ENCODE measurements around the gene CSNK1A1L.

Gene CSNK1A1L

DNA sequence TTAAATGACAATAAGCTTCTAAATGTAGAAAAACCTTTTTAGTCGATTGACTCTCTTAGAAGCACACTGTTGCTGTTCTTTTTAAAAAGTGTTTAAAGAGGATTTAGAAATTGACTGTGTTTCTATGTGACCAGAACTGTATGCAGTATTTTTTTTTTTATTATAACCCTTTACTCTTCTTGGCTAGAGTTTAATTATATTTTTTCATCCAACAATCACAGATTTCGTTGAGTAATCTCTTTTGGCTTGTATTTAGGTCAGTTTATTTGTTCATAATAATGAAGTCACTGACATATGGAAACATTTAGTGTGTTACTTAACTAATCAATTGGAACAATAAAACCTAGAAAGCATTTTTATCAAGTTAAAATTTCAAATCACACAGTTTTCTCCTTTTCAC is 19.9 kb downstream of the CSNK1A1L start:
- Histone ChIP-seq H3K27ac (ENCODE audit: low read depth, low read length) (no peak overlapping the region), H3K27me3 (ENCODE audit: control insufficient read depth, insufficient read depth, low read length) (no peaks in the 10 kb centered on the region), H3K9ac (ENCODE audit: low read depth, low read length) (no peak overlapping the region), H3K36me3 (ENCODE audit: control insufficient read depth, insufficient read depth, low read length) (no peaks in the 10 kb centered on the region), H3K4me1 (ENCODE audit: control insufficient read depth, insufficient read depth, low read length) (no peaks in the 10 kb centered on the region), H3K4me3 (ENCODE audit: low read depth, low read length) (no peak overlapping the region), H3K9me3 (ENCODE audit: control insufficient read depth, insufficient read depth, low read length) (no peaks in the 10 kb centered on the region)

DNA sequence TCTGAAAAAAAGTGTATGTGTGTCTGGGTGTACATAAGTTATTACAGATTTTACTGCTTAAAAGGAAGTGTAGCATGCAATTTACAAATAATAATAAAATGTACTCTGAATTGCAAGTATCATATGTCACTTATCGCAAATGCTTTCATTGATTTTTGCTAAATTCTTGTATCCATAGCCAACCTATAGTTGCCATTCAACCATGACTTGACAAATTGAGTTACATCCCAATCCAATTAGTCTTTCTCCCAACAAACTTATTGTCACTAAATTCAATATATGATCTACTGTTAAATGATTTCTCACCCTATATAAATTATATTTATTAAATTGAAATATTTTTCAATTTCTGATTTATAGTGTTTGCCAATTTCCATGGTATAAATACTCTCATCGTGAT is 28.6 kb downstream of the CSNK1A1L start:
- Histone ChIP-seq H3K27me3 (ENCODE audit: control insufficient read depth, insufficient read depth, low read length) (no peaks in the 10 kb centered on the region), H3K9me3 (ENCODE audit: control insufficient read depth, insufficient read depth, low read length) (no peaks in the 10 kb centered on the region), H3K36me3 (ENCODE audit: control insufficient read depth, insufficient read depth, low read length) (no peaks in the 10 kb centered on the region), H3K4me1 (ENCODE audit: control insufficient read depth, insufficient read depth, low read length) (no peaks in the 10 kb centered on the region), H3K27ac (ENCODE audit: low read depth, low read length) (no peak overlapping the region), H3K9ac (ENCODE audit: low read depth, low read length) (no peak overlapping the region), H3K4me3 (ENCODE audit: low read depth, low read length) (no peak overlapping the region)

DNA sequence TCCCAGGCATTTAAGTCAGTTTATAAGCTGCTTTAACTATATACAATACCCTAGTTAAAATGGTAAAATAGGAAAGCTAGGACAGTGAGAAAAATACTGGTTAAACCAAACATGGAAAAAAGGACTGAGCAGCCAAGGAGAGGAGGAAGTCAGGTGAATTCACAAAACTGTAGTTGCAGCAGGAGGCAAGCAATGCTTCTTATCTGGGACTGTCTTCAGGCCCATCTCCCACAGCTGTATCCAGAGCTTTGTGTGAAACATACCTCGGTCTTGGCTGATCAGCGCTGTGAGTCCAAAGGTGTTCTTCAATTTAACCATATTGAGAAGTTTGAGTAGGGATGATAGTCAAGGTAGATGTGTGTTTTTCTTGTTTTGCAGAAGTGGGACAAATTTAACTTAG is 30.3 kb downstream of the CSNK1A1L start:
- no peak overlapping the region for H3K27ac ChIP-seq (ENCODE audit: low read depth, low read length)
- H3K27me3 ChIP-seq (ENCODE audit: control insufficient read depth, insufficient read depth, low read length): no peaks in the 10 kb centered on the region
- no peak overlapping the region for H3K9ac ChIP-seq (ENCODE audit: low read depth, low read length)
- no peaks in the 10 kb centered on the region for H3K36me3 ChIP-seq (ENCODE audit: control insufficient read depth, insufficient read depth, low read length)
- H3K4me3 ChIP-seq (ENCODE audit: low read depth, low read length): no peak overlapping the region
- no peaks in the 10 kb centered on the region for H3K9me3 ChIP-seq (ENCODE audit: control insufficient read depth, insufficient read depth, low read length)
- no peaks in the 10 kb centered on the region for H3K4me1 ChIP-seq (ENCODE audit: control insufficient read depth, insufficient read depth, low read length)

- Histone ChIP-seq H3K27ac (ENCODE audit: low read depth, low read length) (no peak overlapping the region), H3K27me3 (ENCODE audit: control insufficient read depth, insufficient read depth, low read length) (no peaks in the 10 kb centered on the region), H3K36me3 (ENCODE audit: control insufficient read depth, insufficient read depth, low read length) (no peaks in the 10 kb centered on the region), H3K4me1 (ENCODE audit: control insufficient read depth, insufficient read depth, low read length) (no peaks in the 10 kb centered on the region), H3K4me3 (ENCODE audit: low read depth, low read length) (no peak overlapping the region), H3K9me3 (ENCODE audit: control insufficient read depth, insufficient read depth, low read length) (no peaks in the 10 kb centered on the region), H3K9ac (ENCODE audit: low read depth, low read length) (no peak overlapping the region)
These were observed 30.8 kb downstream of the CSNK1A1L start for GRCh38 chr13:37074703-37075102.

DNA sequence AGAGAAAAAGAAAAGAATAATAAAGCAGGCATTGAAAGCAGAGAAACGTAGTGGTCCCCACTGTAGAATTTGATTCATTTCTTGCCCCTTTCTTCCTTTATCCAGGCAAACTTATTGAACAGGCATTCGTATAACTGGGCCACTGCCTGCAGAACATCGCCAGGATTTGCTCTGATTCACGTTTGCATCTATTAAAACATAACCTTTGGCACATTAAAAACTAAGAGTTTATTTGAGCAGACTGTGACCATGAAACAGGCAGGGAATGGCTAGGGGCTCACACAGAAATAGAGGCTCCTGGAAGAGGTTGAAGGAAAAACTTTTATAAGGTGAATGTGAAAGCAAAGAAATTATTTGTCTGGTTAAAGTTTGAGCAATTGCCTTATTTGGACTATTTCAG is 33.4 kb downstream of the CSNK1A1L start:
- Histone ChIP-seq H3K27ac (ENCODE audit: low read depth, low read length) (no peak overlapping the region), H3K36me3 (ENCODE audit: control insufficient read depth, insufficient read depth, low read length) (no peaks in the 10 kb centered on the region), H3K4me3 (ENCODE audit: low read depth, low read length) (no peak overlapping the region), H3K4me1 (ENCODE audit: control insufficient read depth, insufficient read depth, low read length) (no peaks in the 10 kb centered on the region), H3K9me3 (ENCODE audit: control insufficient read depth, insufficient read depth, low read length) (no peaks in the 10 kb centered on the region), H3K27me3 (ENCODE audit: control insufficient read depth, insufficient read depth, low read length) (no peaks in the 10 kb centered on the region), H3K9ac (ENCODE audit: low read depth, low read length) (no peak overlapping the region)

DNA sequence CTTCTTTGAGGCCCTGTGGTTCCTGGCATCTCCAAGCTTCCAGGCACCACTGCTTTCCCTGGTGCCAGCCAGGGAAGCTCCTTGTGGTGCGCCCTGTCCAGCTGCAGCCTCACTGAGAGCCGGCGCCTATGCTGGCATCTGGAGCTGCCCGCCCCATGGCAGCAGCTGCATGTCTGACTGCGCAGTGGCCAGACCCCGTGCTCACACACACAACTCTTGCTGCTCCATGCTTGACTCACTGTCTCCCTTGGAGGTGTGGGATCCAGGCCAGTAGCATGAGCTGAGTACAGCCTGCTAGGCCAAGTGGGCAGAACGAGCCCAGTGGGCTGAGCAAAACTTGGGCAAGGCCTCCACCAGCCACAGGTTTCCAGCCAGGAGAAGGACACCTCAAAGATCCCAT is 34.5 kb downstream of the CSNK1A1L start:
- Histone ChIP-seq H3K4me3 (ENCODE audit: low read depth, low read length) (no peak overlapping the region), H3K9ac (ENCODE audit: low read depth, low read length) (no peak overlapping the region), H3K36me3 (ENCODE audit: control insufficient read depth, insufficient read depth, low read length) (no peaks in the 10 kb centered on the region), H3K27me3 (ENCODE audit: control insufficient read depth, insufficient read depth, low read length) (no peaks in the 10 kb centered on the region), H3K4me1 (ENCODE audit: control insufficient read depth, insufficient read depth, low read length) (peaks cover 6% of the 10 kb centered on the region), H3K9me3 (ENCODE audit: control insufficient read depth, insufficient read depth, low read length) (no peaks in the 10 kb centered on the region), H3K27ac (ENCODE audit: low read depth, low read length) (no peak overlapping the region)

DNA sequence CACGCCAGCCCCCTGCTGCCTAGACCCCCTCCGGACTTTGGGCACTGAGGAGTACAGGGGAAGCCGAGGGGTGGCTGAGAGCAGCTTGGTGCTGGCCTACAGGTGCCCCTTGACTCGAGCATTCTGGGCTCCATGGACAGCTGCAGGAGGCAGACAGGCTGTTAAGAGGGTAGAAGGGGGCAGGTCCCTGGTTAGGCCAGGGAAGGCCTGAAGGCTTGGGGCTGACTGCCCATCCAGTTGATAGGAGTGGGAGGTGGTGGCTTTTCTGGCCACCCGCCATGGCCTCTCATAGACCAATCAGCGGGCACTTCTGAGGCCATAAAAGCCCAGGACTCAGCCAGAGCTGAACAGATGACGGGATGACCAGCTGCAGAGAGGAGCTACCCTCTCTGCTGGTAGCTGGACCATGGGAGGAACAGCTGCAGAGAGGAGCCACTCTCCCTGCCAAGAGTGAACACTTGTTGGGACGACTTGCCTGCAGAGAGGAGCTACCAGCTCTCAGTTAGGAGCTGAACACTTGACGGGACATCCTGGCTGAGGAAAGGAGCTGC is 35.2 kb downstream of the CSNK1A1L start:
- H3K4me1 ChIP-seq (ENCODE audit: control insufficient read depth, insufficient read depth, low read length): peaks cover 10% of the 10 kb centered on the region
- H3K4me3 ChIP-seq (ENCODE audit: low read depth, low read length): no peak overlapping the region

DNA sequence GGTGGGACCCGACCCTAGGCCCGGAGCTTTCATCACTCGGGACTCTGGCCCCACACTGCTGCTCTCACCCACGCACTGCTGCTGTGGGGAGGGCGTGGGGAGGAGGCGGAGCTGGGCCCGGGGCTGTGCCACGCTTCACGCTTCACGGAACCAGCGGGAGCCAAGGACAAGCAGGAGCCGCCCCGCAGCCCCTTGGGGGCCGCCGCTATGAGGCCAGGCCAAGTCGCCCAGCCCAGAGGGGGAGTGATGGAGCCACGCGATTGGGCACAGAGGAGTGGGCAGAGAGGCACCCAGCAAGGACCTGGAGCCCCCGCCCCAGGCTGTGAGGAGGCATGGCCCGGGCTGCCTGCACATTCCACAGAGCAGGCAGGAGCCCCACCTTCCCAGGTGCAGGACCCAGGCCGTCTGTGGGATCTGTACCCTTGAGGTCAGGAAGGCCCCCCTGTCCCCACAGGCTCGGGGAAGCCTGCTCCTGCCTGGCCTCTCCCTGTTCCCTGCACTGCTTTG is 35.8 kb downstream of the CSNK1A1L start:
- H3K4me3 ChIP-seq (ENCODE audit: low read depth, low read length): no peak overlapping the region

More for the DNA sequence above, 35.2 kb downstream of the CSNK1A1L start:
- no peaks in the 10 kb centered on the region for H3K36me3 ChIP-seq (ENCODE audit: control insufficient read depth, insufficient read depth, low read length)
- no peaks in the 10 kb centered on the region for H3K27me3 ChIP-seq (ENCODE audit: control insufficient read depth, insufficient read depth, low read length)
- no peak overlapping the region for H3K27ac ChIP-seq (ENCODE audit: low read depth, low read length)
- H3K9me3 ChIP-seq (ENCODE audit: control insufficient read depth, insufficient read depth, low read length): no peaks in the 10 kb centered on the region
- H3K9ac ChIP-seq (ENCODE audit: low read depth, low read length): no peak overlapping the region

DNA sequence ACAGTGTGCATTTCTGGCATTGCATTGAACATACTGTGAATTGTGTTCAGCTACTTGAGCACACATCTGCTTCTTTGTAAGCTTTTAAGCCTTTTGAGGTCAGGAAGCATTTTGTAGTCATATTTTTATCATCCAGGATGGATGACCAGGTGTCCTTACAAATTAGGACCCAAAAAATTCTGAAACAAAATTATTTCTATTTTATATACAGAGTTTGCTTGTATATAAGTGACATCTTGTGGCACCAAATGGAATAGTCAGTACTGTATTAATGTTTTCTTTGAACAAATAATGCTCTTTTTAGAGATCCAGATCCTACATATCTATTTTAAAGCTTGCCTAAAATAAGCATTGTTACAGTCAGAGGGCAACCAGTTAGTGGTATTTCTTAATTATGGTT is 36.5 kb downstream of the CSNK1A1L start:
- Histone ChIP-seq H3K27ac (ENCODE audit: low read depth, low read length) (no peak overlapping the region), H3K36me3 (ENCODE audit: control insufficient read depth, insufficient read depth, low read length) (no peaks in the 10 kb centered on the region), H3K4me3 (ENCODE audit: low read depth, low read length) (no peak overlapping the region), H3K27me3 (ENCODE audit: control insufficient read depth, insufficient read depth, low read length) (no peaks in the 10 kb centered on the region), H3K9ac (ENCODE audit: low read depth, low read length) (no peak overlapping the region), H3K4me1 (ENCODE audit: control insufficient read depth, insufficient read depth, low read length) (peaks cover 10% of the 10 kb centered on the region), H3K9me3 (ENCODE audit: control insufficient read depth, insufficient read depth, low read length) (no peaks in the 10 kb centered on the region)

More for the DNA sequence above, 35.8 kb downstream of the CSNK1A1L start:
- Histone ChIP-seq H3K9me3 (ENCODE audit: control insufficient read depth, insufficient read depth, low read length) (no peaks in the 10 kb centered on the region), H3K9ac (ENCODE audit: low read depth, low read length) (no peak overlapping the region), H3K36me3 (ENCODE audit: control insufficient read depth, insufficient read depth, low read length) (no peaks in the 10 kb centered on the region), H3K4me1 (ENCODE audit: control insufficient read depth, insufficient read depth, low read length) (peaks cover 10% of the 10 kb centered on the region), H3K27ac (ENCODE audit: low read depth, low read length) (no peak overlapping the region), H3K27me3 (ENCODE audit: control insufficient read depth, insufficient read depth, low read length) (no peaks in the 10 kb centered on the region)

- no peaks in the 10 kb centered on the region for H3K9me3 ChIP-seq (ENCODE audit: control insufficient read depth, insufficient read depth, low read length)
- no peaks in the 10 kb centered on the region for H3K36me3 ChIP-seq (ENCODE audit: control insufficient read depth, insufficient read depth, low read length)
- H3K4me1 ChIP-seq (ENCODE audit: control insufficient read depth, insufficient read depth, low read length): peaks cover 10% of the 10 kb centered on the region
- H3K9ac ChIP-seq (ENCODE audit: low read depth, low read length): no peak overlapping the region
- H3K27me3 ChIP-seq (ENCODE audit: control insufficient read depth, insufficient read depth, low read length): no peaks in the 10 kb centered on the region
- no peak overlapping the region for H3K4me3 ChIP-seq (ENCODE audit: low read depth, low read length)
- H3K27ac ChIP-seq (ENCODE audit: low read depth, low read length): no peak overlapping the region
These were observed 37.6 kb downstream of the CSNK1A1L start for GRCh38 chr13:37067874-37068273.

DNA sequence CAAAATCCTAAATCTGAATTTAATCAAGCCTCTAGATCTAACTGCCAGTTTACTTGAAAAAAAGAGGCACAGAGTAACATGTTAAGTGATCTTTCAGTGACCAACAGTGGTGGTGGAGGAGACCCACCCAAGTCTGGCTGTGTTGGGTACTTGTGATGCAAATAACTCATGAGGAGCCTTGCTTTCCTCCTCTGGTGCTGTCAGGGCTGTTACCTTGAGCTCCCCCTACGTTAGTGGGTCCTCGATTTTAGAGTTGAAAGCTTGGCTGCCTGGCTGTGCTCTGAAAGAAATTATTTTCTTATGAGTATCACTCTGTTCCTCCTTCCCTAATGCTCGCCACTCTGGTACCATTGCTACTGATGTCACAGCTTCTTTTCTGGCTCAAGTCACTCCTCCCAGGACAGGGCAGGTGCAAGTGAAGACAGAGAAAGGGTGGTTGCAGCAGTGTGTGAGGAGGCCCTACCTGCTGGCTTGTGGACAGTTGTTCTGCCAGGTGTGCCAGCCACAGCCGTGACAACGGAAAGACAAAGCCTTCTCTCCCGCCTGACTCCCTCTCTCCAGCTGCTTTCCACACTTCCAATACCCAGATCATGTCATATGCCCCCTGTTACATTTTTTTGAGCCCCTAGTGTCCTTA is 39.5 kb downstream of the CSNK1A1L start:
- Histone ChIP-seq H3K9me3 (ENCODE audit: control insufficient read depth, insufficient read depth, low read length) (no peaks in the 10 kb centered on the region), H3K27ac (ENCODE audit: low read depth, low read length) (no peak overlapping the region), H3K9ac (ENCODE audit: low read depth, low read length) (no peak overlapping the region), H3K4me1 (ENCODE audit: control insufficient read depth, insufficient read depth, low read length) (peaks cover 10% of the 10 kb centered on the region), H3K36me3 (ENCODE audit: control insufficient read depth, insufficient read depth, low read length) (no peaks in the 10 kb centered on the region), H3K4me3 (ENCODE audit: low read depth, low read length) (no peak overlapping the region), H3K27me3 (ENCODE audit: control insufficient read depth, insufficient read depth, low read length) (no peaks in the 10 kb centered on the region)
